ENCODE results near the gene TICAM2.

GRCh38 chr5:115541611-115542010, 60.7 kb downstream of the TICAM2 start:
- no peak for TF ChIP-seq CTCF (optimal IDR thresholded peaks at IDR 0.05 in 1 of 3, IDR thresholded peaks at IDR 0.05 in 1 of 3, conservative IDR thresholded peaks at IDR 0.05 in 1 of 3; ENCODE audit: extremely low read depth in 1 of 3, insufficient read depth in 2 of 3, low read length in 3 of 3)
- no peak for TF ChIP-seq EZH2 (IDR thresholded peaks at IDR 0.05; ENCODE audit: low read length)

Measured in keratinocyte (primary cell).